HG03139 (cell line): ENCODE measurements around the gene SORCS2.
"Not testable (repeated sequence)": the region's sequence is repeated elsewhere in the genome, so short reads cannot be mapped to it uniquely, and the experiment has no call there.

Experiments used
- ATAC-seq: cut with Tn5 transposase; IDR thresholded peaks from one replicate; pipeline ENCODE4 v1.9.1; 2021; ENCODE audit not compliant: unreplicated experiment

Gene SORCS2

DNA sequence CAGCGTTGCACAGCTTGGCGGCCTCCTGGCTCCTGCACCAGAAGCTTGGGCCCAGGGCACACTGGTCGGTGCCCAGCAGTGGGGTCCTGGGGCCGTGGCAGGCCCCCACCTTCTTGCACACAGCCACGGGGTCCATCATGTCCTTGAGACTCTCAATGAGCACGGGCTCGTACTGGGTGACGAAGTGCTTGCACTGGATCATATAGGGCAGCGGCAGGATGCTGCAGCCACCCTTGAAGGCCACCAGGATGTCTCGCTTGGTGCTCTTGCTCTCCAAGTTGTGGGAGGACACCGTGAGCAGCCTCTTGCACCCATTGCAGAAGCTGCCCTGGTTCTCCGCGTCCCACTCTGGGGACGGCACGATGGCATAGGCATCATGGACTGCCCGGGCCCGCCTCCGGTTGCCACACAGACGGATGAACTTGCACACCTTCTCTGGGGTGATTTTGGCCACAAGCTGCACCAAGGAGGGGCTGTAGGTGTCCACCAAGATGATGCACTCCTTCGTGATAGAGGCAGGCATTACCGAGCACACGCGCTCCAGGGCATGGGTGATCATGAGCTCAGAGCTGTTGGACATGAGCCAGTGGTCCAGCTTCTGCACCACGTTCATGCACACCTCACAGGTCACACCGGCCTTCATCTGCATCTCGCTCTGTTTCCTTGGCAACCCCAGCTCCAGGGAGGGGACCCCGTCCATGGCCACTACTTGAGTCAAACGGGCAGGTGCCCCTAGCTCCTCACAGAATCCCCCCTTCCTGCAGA, 241.2 kb downstream of the SORCS2 start:
- ATAC-seq, result no peak

DNA sequence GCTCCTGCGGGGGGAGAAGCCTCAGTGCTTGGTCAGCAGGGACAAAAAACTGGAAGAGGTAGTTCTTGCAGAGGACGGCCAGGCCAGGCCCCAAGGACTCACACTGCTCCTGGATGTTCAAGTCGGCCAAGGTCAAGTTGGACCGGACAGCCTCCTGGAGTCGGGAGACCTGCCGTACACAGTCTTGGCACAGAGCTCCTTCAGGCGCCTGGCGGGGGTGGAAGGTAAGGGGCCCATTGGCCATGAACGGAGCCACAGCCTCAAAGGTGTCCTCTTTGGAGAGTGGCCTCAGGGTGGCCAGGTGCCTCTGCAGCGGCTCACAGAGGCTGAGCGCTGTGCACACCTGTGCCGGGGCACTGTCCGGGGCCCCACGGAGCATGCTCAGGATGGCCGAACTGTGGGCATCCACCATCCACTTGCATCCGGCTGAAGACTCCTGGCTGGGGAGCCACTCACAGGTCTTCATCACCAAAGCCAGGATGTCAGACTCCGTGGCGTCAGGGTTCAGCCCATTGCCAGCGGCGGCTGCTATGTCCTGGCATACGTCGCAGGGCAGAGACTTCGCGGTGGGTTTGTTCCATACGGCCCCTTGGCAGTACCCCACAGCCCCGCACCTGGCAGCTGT, 241.9 kb downstream of the SORCS2 start:
- ATAC-seq, result no peak

DNA sequence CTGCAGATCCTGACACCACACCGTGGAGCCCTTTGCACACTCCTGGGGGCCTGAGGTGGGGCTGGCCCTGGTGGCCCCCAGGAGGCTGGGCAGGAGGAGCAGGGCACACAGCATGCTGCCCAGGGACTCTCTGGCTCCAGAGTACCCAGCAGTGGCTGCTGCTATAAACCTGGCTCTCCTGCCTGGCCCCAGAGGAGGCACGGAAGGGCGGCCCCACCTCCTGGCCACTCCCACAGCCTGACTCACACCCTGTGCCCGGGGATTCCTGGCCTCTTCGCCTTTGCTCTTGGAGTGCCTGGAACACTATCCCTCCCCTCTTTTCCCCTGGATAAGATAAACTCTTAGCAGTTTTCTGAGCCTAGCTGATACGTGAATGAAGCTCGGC, 242.4 kb downstream of the SORCS2 start, which contains the start of gene PSAPL1:
Gene PSAPL1, minus strand, starts transcription at position 165 of the 385 bp plus-strand sequence. Its CDS starts 51 bp downstream, at position 114.
- ATAC-seq, result no peak

DNA sequence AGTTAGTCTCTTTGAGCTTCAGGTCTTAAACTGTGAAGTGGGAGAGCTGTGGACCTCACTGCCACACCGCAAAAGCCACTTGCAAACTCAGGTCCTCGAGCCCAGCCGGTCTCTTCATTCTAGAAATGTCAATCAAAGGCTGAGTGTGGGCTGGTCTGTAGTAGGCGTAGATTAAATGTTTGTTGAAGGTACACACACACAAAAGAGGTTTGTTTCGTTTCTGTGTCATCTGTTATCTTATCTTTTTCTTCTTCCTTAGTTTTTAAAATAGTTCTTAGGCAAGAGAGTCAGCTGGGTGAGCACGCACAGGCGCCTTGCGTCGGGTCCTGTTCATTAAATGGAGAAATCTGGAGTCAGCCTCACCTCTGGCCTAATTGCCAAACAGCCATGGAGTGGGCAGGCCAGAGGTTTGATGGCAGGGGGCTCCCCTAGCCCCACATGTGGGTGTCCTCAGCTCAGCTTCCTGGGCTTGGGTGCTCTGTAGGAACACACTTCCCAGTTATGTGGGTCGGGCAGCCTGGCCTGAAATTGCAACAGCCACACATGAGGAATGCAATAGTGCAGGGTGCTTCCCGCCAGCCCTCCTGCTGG, 243.2 kb downstream of the SORCS2 start:
- no peak for ATAC-seq

DNA sequence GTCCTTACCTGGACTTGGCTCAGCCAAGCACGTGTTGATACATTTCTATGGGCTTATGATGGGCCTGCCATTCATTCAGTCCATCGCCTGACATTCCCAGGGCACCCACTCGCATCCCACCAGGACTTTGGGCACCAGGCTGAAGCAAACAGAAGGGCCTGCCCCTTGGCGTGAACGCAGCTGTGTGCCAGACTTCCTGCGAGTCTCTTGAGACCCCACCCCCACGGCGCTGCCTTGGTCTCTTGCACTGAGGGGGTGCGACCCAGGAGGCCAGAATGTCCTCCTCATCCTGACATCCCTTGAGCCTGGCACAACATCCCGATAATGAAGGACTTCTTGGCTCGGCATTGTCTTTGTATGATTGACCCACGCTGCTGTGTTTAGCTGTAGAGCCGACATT, 243.9 kb downstream of the SORCS2 start:
- ATAC-seq, result no peak

DNA sequence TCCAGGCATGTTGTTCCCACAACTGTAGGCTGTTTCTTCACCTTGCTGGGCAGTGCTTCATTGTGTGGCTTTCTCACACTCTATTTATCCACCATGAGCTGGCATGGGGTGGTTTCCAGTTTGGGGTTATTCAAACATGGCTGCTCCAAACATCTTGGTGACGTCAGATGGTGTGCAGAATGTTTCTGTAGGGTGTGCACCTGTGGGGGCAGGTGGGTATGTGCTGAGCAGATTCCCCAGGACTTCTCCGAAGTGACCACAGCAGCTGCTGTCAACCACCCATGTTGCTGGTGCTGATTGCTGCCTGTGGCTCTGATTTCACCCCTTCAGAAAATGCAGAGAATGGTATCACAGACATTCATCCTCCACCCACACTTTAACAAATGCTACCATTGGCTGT, 247.4 kb downstream of the SORCS2 start:
- no peak for ATAC-seq

DNA sequence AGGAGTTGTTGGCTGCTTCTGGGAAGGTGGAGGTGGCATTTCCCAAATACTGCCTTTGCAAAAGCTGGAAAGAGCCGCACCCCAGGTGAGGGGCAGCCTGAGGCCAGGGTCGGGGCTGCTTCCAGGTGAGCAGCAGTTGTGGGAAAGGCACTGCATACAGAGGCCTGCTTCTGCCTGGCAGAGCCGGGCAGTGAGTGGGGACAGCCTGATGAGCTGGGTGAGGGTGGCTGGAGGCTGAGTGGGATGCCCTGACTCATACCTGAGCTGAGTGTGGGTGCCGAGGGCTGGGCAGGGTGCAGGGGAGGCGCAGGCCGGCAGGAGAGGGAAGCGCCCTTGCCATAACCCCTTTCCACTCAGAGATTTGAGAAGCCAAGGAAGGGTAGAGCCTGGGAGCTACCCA, 248.9 kb downstream of the SORCS2 start:
- no peak for ATAC-seq

DNA sequence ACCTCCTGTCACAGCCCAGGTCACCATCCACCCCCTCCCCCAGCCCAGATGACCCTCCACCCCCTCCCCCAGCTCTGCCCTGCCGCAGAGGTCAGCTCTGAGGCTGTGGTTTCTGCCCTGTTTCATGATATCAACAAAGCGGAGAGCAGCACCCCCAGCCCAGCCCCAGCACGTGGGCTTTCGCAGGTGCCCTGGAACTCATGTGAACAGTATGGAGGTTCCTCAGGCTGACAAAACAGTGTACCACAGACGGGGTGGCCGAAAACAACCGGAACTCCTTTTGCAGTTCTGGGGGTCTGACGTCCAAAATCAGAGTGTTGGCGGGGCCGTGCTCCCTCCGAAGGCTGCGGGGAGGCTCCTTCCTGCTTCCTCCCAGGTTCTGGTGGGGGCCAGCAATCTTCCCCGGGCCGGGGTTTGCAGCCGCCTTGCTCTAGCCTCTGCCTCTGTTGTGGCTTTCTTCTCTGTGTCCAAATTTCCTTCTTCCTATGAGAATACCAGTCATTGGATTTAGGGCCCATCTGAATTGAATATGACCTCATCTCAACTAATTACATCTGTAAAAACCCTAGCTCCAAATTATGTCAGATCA, 250.3 kb downstream of the SORCS2 start:
- no peak for ATAC-seq

DNA sequence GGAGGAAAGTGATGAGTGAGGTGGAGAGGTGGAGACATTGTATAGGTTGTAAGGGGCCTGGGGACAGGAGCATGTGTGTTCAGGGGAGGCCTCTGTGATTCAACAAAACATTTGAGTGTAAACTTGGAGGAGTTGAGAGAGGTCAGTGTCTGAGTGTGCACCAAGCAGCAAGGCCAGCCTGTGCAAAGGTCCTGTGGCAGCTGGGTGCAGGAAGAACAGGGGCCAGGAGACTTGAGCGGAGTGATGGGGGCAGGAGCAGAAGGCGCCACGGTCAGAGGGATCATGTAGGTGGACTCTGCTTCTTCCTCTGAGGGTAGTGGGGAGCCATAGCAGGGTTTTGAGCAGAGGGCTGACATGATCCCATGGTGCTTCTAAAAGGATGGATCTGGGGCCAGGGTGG, 252.0 kb downstream of the SORCS2 start:
- ATAC-seq, result no peak

DNA sequence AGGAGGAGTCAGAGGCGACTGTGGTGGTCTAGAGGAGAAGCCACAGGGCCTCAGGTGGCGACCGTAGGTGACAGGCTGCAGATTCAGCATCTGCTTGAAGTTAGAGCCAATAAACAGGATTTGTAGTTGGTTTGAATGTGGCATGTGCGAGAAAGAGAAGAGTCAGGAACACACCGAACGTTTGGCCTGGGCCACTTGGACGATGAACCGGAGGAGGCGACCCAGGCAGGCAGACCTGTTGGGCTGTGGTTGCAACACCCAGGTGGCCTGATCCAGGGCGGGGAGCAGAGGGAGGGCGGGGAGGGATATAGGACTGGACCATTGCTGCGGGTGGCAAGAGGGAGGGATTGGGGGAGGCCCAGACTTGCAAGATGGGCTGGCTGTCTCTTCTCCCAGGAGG, 252.4 kb downstream of the SORCS2 start:
- no peak for ATAC-seq

DNA sequence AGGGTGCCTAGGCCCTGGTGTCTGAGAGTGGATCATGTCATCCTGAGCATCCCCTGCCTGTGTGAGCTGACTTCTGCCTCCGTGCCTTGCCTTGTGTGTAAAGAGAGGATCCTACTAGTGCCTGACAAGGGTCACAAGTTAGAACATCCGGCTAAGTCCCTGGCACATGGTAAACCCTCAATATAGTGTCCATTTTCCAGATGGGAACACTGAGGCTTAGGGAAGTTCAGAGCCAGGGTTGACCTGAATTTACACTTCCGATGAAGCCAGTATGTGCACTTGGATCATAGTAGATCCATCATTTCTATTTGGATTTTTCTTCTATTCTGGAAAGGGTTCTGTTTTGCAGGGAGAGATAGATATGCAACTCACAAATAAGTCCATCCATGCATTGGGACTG, 254.9 kb downstream of the SORCS2 start:
- ATAC-seq, result no peak

DNA sequence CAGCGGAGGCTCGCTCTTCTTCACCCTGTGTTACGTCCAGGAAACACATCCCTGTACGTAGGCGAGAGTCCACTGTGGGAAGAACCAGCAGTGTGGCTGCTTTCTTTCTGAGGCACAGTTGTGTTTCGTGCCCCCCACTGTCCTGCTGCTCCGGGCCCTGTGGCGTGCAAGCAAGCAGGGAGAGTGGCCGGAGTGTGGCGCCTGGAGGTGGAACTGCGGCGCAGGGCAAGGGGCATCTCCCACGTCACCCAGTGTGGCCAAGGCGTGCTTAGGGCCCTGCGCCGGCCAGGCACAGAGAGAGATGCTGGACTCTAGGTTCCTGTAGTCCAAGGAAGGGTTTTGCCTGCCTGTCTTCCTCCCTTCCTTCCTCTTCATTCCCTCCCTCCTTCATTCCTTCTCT, 255.7 kb downstream of the SORCS2 start:
- ATAC-seq, result no peak

DNA sequence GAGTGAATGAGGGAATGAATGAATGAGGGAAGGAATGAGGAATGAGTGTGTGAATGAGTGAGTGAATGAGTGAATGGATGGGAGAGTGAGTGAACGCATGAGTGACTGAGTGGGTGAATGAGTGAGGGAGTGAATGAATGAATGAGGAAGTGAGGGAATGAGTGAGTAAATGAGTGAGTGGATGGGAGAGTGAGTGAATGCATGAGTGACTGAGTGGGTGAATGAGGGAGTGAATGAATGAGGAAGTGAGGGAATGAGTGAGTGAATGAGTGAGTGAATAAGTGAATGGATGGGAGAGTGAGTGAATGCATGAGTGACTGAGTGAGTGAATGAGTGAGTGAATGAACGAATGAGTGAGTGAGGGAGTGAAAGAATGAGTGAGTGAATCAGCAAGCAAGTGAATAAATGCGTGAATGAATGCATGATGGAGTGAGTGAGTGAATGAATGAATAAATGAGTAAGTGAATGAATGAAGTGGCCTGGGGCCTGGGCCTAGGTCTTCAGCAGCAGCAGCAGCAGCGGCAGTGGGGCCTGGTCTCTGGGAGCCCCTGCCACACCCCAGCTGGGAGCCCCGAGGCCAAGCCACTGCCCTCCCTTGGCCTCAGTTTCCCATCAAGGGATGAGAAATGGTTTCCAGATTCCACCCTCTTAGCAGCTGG, 258.6 kb downstream of the SORCS2 start:
- ATAC-seq, result no peak

DNA sequence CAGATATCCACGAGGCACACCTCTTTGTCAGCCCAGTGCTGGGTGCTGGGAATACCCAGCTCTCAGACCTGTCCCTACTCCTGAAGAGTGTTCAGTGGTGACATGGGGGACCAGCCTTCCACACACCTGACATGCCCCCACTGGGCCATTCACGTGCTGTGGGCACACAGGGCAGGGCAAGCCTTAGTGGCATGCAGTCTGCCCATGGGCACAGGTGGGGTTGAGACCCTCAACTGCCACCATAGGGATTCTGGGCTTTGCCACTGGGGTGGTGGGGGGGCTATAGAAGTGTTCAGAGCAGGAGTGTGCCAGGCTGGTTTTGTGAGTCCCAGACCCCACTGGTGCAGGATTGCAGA, 259.1 kb downstream of the SORCS2 start:
- no peak for ATAC-seq

DNA sequence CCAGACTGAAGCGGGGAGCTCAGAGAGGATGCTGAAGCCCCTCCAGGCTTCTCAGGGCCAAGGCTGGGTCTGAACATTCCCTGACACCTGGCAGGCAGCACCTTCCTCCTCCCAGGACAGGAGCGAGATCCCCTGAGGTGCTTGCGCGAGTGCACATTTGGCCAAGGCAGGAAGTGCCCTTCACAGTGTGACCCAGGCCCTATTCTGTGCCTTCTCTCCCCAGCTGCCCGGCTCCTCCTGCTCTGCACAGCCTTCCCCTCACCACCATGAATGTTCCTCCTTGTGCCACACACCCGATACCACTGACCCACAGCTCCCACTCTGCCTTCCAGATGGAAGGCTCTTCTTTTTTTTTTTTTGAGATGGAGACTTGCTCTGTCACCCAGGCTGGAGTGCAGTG, 259.5 kb downstream of the SORCS2 start:
- ATAC-seq, result no peak

DNA sequence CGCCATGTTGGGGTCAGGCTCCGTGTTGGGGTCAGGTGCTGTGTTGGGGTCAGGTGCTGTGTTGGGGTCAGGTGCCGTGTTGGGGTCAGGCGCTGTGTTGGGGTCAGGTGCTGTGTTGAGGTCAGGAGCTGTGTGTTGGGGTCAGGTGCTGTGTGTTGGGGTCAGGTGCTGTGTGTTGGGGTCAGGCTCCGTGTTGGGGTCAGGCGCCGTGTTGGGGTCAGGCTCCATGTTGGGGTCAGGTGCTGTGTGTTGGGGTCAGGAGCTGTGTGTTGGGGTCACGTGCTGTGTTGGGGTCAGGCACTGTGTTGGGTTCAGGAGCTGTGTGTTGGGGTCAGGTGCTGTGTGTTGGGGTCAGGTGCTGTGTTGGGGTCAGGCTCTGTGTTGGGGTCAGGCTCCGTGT, 260.5 kb downstream of the SORCS2 start:
- not testable (repeated sequence) for ATAC-seq

DNA sequence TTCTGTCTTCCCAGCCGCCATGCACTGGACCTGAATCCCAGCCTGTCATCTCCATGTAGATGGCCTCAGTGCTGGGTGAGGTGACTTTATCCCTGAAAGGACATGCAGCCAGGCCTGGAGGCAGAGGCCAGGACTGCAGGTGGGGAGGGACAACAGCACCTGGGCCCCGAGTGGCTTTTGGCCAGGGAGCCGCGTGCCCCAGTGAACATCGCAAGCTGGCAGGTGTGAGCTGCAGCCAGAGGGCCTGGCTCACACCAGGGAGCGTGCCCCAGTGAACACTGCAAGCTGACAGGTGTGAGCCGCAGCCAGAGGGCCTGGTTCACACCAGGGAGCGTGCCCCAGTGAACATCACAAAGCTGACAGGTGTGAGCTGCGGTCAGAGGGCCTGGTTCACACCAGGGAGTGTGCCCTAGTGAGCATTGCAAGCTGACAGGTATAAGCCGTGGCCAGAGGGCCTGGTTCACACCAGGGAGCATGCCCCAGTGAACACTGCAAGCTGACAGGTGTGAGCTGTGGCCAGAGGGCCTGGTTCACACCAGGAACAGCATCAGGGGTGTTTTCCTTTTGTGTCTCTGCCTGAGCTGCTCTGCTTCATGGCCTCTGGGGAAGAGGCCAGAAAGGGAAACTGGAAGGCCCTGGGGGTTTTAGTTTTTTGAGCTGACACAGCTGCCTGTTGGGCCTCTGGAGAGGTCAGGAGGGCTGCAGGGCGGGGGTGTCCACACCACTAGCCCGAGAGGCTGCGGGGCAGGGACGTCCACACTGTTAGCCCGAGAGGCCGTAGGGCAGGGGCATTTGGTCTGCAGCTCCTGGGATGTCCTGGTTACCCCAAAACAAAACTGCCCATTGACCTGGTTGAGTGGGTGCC, 265.1 kb downstream of the SORCS2 start:
- no peak for ATAC-seq

DNA sequence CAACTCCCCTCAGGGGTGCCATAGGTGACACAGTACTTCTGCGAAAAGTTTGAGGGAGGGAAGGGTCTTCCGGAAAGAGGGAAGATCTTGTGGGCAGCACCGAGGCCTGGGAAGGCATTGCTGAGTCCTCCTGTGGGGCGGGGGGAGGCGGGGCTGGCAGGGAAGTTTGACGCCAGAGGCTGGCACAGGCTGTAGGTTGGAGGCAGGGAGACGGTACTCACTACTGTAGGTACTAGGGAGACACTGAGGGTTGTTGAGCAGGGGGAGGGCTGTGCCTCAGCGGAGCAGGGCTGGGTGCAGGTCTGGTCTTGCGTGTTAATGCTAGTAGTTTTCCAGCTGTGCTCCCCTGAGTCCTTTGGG, 265.7 kb downstream of the SORCS2 start:
- no peak for ATAC-seq

DNA sequence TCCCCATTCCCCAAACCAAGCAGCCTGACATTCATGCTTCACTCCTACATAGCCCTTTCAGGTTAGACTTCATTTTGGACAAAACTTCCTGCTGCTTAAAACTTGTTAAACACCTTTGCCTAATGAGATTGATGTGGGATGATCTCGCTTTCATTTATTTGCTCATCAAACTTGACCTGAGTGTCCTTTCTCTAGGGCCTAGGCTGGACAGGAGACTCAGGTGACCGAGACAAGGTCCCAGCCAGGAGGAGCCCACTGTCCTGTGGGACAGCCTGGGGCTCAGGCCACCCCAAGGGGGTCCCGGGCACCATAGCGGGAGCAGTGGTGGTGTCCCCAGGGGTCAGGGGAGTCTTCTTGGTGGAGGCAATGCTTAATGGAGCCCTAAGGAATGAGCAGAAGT, 266.1 kb downstream of the SORCS2 start:
- no peak for ATAC-seq

DNA sequence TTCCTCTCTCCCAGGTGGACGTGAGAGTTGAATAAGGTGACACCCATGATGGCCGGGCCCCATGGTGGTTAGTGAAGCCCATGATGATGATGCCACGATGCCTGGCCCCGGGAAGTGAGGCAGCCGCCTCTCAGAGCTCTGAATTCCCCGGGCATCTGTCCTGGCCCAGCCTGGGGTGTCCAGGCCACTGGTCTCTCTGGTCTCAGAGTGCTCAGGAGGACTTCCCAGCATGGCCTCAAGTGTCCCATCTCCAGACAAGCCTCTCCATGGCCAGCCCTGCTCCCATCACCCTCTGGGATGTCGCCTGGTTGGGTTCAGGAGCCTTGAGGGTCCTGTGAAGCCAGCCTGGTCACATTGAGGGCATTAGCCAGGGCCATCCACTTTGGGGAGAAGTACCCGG, 267.1 kb downstream of the SORCS2 start:
- no peak for ATAC-seq

DNA sequence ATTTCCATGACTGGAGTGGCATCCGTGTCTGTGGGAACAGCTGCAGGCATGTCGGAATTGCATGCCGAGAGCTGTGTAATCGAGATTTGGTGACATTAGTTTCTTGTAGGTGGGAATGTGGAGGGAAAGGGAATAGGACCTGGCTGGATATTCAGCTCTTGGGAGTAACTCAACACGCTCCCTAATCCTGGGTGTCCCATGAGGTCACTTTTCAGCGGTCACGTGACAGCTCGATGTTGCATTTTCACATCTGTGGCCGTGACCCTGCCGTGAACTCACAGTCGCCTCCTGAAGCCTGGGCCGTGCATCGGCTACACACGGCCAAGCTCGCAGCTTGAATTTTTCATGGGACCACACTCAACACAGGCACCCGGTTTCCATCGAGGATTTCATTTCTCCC, 268.2 kb downstream of the SORCS2 start:
- no peak for ATAC-seq
